ENCODE results near the gene TMEM86A.

DNA sequence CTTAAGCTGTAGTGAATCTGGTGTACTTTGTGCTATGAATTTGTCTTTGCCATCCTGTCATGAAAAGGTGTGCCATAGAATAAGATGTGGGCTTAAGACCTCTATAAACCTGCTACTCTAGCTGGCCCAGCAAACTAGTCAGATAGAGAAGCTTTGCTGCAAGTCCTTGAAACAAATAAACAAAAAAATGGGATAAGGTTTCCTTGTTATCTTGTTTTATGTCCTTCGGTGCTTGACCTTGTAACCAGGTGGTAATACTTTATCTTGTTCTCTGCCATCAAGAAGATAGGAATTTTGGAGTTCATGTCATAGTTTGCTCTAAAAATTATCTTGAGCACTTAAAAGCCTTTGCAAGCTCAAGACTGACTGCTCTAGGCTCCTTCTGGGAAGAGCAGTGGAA lies 14.3 kb upstream of the TMEM86A start:
- TF ChIP-seq, protein P1, sequence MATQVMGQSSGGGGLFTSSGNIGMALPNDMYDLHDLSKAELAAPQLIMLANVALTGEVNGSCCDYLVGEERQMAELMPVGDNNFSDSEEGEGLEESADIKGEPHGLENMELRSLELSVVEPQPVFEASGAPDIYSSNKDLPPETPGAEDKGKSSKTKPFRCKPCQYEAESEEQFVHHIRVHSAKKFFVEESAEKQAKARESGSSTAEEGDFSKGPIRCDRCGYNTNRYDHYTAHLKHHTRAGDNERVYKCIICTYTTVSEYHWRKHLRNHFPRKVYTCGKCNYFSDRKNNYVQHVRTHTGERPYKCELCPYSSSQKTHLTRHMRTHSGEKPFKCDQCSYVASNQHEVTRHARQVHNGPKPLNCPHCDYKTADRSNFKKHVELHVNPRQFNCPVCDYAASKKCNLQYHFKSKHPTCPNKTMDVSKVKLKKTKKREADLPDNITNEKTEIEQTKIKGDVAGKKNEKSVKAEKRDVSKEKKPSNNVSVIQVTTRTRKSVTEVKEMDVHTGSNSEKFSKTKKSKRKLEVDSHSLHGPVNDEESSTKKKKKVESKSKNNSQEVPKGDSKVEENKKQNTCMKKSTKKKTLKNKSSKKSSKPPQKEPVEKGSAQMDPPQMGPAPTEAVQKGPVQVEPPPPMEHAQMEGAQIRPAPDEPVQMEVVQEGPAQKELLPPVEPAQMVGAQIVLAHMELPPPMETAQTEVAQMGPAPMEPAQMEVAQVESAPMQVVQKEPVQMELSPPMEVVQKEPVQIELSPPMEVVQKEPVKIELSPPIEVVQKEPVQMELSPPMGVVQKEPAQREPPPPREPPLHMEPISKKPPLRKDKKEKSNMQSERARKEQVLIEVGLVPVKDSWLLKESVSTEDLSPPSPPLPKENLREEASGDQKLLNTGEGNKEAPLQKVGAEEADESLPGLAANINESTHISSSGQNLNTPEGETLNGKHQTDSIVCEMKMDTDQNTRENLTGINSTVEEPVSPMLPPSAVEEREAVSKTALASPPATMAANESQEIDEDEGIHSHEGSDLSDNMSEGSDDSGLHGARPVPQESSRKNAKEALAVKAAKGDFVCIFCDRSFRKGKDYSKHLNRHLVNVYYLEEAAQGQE (IDR thresholded peaks at IDR 0.05; ENCODE audit: insufficient replicate concordance, low read depth) = no peak
- TF ChIP-seq, protein P2, sequence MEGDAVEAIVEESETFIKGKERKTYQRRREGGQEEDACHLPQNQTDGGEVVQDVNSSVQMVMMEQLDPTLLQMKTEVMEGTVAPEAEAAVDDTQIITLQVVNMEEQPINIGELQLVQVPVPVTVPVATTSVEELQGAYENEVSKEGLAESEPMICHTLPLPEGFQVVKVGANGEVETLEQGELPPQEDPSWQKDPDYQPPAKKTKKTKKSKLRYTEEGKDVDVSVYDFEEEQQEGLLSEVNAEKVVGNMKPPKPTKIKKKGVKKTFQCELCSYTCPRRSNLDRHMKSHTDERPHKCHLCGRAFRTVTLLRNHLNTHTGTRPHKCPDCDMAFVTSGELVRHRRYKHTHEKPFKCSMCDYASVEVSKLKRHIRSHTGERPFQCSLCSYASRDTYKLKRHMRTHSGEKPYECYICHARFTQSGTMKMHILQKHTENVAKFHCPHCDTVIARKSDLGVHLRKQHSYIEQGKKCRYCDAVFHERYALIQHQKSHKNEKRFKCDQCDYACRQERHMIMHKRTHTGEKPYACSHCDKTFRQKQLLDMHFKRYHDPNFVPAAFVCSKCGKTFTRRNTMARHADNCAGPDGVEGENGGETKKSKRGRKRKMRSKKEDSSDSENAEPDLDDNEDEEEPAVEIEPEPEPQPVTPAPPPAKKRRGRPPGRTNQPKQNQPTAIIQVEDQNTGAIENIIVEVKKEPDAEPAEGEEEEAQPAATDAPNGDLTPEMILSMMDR (IDR thresholded peaks at IDR 0.05; ENCODE audit: insufficient read depth, low read length) = no peak
- TF ChIP-seq POLR2AphosphoS5 (IDR thresholded peaks at IDR 0.05; ENCODE audit: low read depth) (no peak), GABPA (IDR thresholded peaks at IDR 0.05; ENCODE audit: low read depth) (no peak)
